GM18868 (cell line): Measurements from ENCODE around the gene INPP4A.

Experiments used
- ATAC-seq: cut with Tn5 transposase; IDR thresholded peaks from one replicate; pipeline ENCODE4 v1.9.1; 2021; ENCODE audit warnings: mild to moderate bottlenecking, moderate library complexity; ENCODE audit not compliant: unreplicated experiment

INPP4A gene

DNA sequence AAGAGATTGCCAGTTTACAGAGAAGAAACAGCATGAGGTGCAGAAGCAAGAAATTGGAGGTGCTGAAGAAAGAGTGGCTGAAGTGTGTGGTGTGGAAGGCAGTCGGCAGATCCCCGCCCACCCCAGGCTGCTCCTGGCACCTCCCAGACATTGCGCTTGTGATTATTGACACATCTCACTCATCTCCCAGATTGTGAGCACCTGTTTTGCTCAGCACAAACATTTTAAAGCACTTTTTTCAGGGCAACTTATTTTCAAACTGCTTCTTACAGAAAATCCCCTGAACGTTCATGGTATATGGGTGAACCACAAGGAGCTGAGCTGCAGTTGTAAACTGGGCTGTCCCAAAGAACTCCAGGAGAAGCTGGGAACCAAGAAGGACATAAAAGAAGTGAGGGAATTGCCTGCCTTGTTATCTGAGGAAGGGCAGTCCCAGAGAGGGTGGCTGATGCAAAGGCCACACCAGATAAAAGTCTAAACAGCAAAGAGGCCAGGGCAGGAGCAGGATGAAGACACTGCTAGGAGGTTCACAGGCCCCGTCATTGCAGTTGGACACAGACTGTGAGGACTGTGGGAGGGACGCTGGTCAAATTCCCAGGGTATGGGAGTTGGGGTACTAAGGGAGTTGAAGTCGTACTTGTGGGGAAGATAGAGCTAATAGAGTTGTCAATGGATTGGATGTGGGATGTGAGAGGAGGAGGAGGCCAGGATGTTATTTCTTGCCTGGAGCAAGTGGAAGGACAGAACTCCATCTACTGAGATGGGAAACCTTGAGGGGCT, 65.1 kb downstream of the INPP4A start:
- no peak for ATAC-seq

DNA sequence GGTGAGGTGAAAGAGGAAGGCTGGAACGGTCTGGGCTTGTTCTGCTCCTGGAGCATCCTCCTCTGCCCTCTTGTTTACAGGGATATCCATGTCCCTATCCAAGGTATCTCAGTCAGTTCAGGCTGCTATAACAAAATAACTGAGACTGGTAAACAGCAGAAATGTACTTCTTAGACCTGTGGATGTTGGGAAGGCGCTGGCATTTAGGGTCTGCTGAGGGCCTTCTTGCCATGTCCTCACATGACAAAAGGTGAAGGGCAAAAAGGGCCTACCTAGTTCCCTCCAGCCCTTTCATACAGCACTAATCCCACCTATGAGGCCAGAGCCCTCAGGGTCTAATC, 65.6 kb downstream of the INPP4A start:
- no peak for ATAC-seq

DNA sequence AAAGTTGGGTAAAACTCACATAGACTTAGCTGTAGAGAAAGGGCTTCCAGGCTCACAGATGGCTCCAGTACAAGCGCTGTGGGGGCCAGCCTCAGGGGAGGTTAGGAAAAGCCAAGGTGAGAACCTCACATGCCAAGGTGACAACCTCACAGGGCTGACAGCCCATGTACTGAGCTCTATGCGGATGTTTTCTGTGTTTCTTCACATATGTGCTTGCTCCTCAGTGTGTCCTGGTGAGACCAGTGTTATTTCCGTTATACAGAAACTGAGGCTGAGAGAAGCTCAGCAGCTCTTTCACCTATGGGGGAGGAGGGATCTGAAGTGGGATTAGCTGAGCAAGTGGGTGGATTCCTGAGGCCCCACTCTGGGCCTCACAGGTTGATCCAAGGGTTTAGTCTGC, 67.3 kb downstream of the INPP4A start:
- ATAC-seq = no peak

DNA sequence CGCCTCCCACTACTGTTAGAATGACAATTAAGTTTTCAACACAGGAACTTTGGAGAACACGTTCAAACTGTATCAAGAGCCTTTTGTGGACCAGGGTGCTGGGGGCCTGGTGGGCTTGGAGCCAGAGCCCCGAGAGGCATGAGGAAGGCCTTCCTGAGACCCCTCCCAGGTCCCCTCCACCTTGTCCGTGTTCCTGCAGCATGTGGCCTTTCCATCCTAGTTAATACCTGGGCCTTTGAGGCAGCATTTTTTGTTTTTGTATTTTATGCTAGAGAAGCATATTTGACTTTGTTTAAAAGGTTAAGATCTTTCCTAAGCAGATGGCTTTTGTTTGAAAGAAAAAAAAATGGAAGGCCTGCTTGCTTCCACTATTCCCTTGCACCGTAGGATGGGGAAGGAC, 68.0 kb downstream of the INPP4A start:
- no peak for ATAC-seq

DNA sequence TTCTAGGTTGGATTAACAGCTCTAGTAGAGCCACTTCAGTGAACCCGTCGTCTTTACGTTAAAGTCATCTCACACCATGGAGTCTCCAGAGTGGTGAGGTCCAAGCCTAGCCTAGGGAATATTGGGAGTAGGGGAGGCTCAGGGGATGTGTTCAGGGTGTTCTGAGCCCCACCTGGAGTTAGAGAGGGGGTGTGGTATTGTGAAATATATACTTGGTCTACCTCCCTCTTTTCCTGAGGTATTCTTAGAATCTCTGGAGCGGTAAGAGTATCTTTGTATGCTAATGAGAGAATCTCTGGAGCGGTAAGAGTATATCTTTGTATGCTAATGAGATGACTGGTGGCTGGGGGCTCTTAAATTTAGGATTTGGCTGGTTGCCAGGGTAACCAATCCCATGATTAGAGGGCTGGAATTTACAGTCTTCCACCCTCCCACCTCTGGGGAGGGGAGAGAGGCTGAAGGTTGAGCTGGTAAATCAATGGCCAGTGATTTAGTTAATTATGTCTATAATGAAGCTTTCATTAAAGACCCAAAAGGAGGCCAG, 69.5 kb downstream of the INPP4A start:
- no peak for ATAC-seq

DNA sequence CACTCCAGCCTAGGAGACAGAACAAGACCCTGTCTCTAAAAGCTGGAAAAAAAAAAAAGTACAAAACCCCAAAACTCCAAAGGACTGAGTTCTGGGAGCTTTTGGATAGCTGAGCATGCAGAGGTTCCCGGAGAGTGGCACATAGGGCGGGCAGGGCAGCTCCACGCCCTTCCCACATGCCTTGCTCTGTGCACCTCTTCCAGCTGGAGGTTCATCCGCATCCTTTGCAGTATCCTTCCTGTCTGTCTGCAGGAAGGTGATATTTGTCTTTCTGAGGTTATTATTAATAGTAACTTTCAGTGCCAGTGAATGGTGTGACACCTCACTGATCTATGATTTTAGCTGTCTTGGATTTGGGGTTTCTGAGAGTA, 70.2 kb downstream of the INPP4A start:
- ATAC-seq = no peak

DNA sequence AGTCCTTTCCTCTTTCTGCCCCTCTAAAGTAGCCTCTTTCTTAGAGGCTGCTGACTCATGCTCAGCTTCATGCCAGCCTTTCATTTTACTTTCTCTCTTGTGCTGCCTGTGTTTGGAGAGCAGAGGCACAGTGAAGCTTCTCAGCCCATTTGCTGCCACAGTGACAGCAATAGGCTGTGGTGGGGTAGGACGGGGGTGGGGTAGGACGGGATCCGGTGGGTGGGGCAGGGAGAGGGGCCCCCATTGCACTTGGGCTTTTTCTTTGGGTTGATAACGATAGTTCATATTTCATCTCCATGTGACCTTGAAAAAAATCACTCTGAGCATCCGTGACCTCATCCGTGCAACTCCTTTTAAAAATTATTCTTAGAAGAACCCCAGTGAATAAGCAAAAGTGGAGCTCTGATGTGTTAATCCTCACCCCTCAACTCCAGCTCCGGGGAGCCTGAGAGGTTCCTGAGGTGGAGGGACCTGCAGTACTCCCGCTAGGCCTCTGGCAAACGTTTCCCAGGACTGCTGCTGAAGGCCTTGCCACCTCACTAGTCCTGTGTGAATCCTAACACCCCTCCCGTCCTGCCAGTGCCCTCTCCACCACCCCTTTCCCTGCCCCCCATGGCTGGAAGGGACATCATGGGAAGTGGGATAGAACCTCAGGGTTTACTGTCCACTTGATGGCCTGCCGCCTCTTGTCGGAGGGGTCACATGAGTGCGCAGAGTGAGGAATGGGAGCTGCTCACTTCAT, 70.8 kb downstream of the INPP4A start:
- peak; percentile 46 for ATAC-seq

DNA sequence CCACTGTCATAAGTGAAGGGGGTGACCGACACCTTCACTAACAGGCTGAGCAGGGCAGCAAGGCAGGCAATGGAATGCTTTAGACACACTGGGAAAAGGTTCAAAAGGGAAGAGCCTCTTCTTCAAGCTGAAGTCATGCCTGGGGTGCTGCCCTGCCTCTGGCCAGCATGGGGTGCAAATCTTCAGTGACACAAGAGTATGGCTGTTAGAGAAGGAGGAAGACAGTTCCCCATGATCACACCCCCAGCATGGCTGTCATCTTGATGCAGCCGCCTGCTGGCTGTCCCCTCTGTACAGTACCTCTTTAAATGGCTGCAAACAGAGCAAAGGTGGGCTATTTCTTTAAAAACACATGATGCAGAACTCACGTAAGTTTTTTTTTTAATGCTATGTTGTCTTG, 71.9 kb downstream of the INPP4A start:
- ATAC-seq = no peak

DNA sequence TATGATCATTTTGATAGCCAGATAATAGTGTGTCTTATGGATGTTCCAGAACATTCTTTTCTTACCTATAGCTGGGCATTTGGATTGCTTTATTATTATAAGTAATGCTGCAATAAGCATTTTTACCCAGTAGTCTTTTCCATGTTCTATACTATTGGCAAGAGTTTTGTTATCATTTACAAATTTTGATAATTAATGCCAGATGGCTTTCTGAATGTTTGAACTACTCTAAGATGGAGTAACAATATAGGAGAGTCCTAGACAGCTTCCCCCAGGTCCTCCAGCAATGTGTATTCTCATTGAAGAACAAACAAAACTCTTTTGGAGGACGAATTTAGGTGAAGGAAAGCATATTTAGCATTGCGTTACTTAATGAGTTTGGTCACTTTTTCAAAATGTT, 73.0 kb downstream of the INPP4A start:
- no peak for ATAC-seq

DNA sequence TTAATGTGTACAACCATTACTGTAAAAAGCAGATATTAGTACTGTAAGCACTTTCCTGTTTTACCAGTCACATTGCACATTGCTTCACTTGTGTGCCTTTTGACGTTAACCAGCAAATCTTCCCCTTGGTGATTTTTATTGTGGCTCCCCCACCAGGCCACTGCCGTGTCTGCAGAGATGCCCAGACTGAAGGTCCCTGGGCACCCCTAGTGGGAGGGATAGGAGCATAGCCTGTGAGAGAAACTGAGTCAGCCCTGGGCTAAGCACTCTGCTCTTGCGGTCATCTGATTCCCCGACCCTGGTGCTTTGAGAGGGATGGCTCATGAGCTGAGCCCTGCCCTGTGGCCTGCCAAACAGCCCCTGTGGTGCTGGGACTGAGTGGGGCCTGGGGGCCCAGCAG, 73.4 kb downstream of the INPP4A start:
- no peak for ATAC-seq

DNA sequence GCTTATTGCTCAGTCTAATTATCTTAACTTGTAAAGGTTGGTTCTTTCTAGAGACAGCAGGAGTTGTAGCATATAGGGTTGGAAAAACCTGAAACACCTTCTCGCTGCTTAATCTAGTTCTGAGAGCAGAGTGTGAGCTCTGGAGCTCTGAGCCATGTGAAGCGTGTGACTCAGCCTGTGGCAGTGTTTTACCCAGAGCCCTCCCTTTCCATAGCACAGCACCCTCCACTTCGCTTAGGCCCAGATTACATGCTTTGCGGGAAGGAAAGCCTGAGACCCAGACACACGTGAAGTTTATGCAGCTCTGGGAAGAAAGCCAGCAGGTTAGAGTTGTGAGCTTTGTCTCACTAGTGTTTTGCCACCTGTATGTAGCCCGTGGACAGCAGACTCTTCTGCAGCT, 74.5 kb downstream of the INPP4A start:
- ATAC-seq = no peak

DNA sequence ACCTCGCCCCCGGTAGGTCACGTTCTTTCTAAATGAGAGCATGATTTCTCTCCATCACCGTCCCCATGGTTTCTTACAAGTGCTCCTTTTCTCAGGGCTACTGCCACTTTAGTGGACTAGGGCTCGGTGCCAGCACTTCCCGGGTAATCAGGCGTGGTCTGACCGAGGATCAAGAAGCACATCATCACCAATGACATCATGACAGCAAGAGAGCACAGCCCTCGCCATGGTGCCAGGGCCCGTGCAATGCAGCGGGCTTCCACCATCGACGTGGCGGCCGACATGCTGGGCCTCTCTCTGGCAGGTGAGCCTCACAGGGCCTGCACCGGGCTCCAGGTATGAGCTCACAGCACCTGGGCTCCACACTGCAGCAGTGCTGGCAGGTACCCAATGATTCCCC, 75.2 kb downstream of the INPP4A start:
- ATAC-seq = no peak

DNA sequence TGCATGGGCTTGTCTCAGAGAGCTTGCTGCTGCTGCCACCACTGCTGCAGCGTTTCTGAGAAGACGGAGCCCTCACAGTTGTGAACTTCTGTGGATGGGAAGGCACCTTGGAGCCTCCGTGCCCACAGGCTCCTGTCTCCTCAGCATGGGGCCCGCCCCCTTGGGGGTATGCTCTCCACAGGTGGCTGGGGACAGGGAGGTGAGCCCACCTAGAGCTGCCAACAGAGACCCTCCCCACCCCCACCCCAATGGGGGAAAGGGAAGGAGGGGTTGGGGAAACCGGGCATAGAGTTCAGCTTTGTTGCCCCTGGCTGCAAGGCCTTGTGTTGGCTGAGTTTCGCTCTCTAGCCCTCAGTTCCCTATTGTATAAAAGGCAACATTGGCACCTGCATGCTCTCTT, 76.1 kb downstream of the INPP4A start:
- no peak for ATAC-seq

DNA sequence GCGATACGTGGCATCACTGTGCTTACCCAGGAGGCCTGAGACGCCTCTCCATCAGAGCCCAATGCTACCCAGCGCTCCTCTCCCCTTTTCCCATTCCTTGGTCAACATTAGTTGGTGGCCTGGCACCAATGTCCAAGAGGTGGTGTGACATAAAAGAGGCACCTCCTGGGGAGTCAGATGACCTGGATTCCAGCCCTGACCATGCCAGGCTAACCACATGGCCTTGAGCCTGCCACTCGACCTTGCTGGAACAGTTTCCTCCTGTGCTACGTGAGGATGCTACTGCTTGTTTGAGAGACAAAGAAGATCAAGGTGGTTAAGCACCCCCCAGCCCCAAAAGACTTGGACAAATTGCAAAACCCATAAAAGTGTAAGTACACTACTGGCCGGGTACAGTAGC, 76.6 kb downstream of the INPP4A start:
- no peak for ATAC-seq

DNA sequence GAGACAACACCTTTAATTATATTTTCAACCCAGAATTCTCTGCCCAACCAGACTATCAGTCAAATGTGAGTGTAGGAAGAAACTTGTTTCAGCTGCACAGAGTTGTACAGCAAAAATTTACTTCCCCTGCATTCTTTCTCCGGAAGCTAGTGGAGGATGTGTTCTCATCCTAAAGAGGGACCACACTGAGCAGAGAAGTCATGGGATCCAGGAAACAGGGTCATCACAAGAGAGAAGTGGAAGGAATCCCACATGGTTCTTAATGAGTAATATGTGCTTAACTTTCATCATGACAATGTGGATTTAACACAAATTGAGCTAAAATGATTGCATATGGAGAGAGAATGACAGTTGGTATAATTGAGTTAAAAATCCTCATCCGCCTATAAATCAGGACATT, 78.2 kb downstream of the INPP4A start:
- no peak for ATAC-seq

DNA sequence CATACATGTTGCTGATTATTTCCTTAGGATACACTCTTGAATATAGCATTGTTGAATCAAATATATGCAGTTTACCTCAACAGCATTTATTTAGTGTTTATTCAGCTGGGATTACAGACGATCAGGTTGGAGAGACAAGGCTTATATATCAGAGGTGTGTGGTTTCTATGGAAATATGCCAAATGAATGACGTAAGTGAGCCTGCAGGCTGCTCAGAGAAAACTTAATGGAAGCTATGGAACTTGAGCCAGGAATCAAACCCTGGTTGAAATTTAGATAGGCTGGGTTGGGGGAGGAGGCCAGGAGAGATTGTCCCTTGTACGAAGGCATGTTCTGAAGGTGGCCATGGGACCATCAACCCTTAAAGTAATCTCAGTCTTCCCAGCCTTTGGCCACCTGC, 79.5 kb downstream of the INPP4A start:
- ATAC-seq = no peak

DNA sequence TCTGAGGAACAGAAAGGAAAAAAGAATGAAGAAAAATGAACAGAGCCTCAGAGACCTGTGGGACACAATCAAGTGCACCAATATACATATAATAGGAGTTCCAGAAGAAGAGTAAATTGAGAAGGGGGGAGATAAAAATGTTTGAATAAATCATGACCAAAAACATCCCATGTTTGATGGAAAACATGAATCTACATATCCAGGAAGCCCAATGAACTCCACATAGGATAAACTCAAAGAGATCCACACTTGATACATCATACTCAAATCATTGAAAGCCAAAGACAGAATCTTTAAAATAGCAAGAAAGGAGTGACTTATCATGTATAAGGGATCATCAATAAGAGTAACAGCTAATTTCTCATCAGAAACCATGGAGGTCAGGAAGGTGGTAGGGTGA, 83.7 kb downstream of the INPP4A start:
- no peak for ATAC-seq

DNA sequence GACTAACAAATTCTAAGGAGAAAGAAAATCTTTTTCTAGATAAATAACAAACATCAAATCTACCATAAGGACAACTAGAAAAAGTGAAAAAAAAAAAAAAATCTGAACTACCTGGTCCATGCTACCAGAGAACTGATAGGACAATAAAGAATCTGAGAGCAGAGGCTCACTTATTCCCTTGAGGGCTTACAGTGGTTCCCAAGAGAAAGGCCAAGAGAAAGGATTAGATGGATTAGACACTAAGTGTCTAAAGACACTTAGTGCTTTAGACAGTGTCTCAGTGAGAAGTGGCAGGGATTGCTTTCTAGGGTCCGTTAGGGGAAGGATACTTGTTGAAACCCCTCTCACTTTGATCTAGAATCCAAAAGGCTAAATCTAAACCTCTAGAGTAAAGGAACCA, 85.5 kb downstream of the INPP4A start:
- ATAC-seq = no peak

DNA sequence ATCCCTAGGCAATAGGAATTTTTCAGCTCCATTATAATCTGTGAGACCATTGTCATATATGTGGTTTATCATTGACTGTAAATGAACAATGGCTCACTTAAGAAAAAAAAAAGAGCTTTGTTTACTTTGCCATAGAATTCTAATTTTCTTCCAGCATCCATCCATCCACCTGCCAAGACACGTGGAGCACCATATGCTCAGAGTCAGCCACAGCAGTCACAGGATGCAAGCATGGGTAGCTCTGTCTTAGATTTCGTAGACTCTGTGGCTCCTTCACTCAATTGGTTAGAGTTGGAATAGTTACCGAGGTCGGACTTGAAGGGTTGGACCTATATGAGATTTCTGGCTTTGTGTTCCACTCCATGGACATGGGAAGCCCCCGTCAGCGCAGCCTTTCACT, 88.1 kb downstream of the INPP4A start:
- no peak for ATAC-seq

DNA sequence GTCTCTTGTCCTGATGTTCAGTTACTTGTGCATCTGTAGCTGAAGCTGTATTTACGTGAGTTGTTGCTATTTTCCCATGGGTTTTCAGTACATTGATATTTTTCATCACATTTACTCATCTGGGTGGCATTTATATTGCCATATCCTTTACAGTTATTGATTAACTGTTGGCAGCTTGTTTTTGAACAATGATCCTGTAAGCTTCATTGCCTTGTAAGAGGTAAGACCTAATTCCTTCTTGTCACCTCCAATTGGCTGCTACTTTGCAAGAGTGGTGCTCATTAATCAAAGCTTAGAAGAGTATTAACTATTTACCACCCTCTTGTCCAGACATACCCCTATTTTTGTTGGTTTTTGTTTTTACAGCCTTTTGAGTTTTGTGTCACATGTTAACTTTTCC, 88.9 kb downstream of the INPP4A start:
- ATAC-seq = no peak

DNA sequence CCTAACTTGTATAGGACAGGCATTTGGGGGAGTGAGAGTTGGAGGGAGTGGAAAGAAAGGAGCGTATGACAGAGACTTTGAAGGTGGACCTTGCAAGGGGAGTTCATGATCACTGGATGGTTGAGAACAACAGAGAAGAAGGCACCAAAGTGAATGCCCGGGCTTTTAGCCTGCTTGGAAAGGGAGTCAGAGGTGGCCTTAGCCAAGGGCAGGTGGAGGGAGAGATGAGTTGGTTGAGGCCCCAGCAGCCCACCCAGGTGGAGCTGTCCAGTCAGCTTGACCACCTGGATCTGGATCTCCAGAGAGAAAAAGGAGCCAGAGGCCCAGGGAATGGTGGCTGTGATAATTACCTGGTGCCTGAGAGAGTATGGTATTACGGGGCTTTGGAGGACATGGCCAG, 90.1 kb downstream of the INPP4A start:
- no peak for ATAC-seq

DNA sequence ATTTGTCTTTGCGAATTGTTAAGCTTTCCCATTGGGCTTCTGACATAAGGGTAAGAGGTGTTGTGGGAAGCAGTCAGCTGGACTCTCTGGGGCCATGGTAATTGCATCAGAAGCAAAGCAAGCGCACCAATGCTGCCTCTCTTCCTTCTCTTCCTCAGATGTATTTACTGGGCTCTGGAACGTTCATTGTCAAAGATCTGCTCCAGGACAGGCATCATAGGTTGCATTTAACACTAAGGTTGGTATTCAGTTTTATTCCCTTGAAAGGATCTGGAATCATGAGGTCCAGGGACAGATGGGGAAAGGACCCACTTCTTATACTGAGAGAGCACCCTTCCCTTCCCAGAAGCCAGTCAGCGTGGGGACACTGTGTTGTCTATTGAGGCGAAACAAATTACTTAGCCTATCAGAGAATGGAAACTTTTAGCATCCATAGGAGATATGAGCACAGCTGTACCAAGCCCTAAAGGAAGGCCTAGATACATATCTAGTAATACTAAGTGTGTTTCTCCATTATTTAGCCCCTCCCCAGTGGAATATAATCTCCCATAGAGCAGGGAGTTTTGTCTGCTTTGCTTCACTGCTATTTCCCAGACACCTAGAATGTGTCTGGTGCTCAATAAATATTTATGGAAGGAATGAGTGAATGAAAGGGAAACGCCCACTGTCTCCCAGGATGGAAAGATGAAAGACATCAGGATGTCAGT, 91.5 kb downstream of the INPP4A start:
- no peak for ATAC-seq
